ENCODE measurements around the gene RNF166.
A peak's percentile ranks its signal among the peaks of the same experiment; 100 is the strongest.

RNF166 gene

DNA sequence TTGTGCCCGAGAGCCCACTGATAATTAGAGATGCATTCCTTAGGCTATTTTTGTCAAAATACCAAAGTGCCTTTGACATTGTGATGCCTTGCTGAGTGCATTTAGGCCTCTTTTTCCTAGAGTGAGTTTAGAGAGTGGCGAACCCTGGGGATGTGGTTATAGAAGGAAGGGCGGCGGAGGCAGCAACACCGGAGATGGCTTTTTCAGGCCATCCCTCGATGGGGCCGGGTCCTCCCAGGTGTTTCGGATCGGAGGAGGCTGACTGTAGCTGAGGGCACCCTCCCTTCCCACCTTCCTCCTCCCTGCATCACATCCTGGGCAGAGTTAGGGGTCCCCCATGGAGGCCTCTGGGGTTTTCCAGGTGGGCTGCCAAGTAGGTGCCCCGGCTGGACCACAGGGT lies 13.3 kb downstream of the RNF166 start:
- DNase-seq (ENCODE audit: low read depth): no peak

DNA sequence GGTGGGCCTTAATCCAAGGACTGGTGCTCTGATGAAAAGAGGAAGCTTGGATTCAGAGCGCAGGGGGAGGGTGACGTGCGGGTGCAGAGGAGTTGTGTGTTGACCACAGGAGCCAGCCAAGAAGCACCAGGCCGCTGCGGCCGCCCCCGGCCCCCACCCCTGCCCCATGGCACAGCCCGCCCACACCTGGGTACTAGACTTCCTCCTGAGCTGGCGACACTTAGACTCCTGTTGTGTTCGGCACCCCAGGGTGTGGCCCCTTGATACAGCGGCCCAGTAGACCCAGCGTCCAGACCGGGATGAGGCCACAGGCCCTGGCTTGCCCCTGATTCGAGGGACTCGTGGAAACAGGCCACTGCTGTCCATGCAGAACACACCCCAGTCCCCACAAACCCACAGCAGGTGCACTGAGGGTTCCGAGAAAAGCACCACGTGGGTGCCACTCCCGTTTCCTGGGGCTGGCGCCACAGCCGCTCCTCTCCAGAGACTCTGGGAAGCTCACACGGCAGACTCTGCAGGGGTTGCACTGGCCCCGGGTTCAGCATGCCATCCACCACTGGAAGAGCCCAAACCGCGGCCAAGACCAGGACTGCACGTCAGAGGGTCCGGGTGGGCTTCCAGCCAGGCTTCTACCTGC lies 14.2 kb downstream of the RNF166 start:
- no peak for DNase-seq (ENCODE audit: low read depth)

DNA sequence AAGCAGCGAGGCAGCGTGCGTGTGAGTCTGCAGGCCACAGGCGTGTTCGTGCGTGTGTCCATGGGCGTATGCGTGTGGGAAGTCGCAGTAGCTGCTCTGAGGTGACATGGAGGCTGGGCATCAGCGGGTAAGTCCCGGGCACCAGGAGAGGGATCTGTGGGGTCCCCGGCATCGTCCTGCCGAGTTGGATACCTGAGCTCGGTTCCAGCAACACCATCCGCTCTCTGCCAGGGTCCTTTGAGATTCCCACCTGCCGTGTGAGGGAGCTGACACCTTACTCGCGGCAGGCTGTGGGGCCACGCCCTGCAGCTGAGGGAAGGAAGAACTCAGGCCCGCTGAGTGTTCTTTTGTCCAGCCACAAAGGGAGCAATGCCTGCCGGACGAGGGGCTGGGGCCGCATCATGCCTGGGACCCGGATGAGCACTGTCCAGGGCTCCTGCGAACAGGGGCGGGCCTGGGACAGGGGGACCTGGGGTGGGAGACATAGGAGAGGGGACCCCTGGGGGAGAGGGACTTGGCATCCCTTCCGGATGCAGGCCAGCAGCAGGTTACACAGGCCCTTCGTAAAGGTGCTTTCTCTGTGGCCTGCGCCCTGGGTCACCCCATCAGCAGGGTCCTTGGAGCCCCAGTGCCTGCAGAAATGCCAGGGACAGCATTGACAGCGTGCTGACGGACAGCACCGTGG lies 14.9 kb downstream of the RNF166 start:
- DNase-seq (ENCODE audit: low read depth): no peak

DNA sequence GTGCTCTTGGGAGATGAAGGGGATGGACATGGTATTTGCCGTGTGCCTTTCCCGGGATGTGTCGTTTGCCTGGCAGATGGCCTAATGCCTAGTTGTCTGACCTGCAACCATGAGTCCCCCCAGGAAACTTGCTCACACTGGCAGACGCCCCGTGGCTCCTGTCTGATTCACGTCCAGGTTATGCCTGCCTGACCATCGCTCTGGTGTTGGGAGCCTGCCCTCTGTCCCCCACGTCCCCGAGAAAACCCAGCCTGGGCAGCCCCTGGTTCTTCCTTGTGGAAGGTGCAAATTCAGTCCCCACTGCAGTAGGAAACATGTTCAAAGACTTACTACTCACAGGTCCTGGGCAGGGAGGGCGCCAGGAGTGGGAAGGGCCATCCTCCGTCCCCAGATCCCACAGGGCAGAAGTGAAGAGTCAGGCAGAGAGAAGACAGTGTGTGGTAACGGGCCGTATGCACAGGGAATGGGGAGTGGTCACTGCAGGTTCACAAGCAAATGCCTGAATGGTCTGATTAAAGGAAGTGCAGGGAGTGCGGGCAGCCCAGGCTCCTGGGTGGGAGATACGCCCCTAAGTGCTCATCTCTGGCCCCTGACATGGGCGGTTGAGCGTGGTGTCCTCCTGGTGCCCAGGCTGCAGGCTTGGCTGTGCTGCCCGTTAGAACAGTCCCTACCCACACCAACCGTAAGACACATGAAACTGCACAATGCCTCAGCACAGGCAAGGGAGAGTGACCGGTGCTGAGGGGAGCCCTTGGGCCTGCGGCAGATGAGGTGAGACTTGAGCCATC lies 15.7 kb downstream of the RNF166 start:
- no peak for DNase-seq (ENCODE audit: low read depth)

DNA sequence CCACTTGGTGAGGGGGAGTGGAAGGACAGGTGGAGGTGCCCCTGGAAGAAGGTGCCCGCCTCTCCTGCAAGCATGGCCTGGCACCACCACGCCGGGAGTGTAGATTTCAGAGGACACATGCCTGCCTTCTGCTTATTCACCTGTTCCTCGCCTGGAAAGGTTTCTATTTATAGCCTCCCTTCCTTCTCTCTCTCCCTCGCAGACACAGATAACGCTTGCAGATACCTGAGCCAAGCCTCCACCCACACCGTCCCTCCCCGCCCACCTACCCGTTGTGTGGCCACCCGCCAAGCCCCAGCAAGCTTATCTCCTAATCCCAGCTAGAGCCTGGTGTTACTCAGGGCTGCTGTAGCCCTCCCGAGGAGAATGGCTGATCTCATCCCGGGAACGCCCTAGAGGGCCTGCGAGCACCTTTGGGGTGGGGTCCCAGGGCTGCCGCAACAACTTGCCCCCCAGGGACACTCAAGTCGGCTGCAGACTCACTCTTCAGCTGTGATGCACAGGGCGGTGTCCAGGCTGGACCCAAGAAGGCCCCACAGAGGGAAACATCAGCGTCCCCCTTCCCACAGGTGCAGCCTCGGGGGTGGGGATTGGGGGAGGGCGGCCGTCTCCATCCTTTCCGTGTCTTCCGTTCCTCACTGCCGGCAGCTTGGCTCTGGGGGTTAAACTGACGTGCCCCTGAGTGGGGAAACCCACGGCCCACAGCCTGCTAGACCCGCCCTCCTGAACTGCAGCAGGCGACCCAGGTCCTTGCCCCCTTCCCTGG lies 18.0 kb downstream of the RNF166 start:
- no peak for DNase-seq (ENCODE audit: low read depth)

DNA sequence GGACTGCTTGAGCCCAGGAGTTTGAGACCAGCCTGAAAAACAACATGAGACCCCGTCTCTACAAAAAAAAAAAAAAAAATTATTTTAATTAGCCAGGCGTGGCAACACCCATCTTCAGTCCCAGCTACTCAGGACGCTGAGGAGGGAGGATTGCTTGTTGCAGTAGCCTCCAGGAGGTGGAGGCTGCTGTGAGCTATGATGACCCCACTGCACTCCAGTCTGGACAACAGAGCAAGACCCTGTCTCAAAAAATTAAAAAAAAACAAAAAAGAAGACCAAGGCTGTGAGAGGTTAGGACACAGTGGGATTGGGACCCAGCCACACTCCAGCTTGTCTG lies 18.6 kb downstream of the RNF166 start:
- no peak for DNase-seq (ENCODE audit: low read depth)

DNA sequence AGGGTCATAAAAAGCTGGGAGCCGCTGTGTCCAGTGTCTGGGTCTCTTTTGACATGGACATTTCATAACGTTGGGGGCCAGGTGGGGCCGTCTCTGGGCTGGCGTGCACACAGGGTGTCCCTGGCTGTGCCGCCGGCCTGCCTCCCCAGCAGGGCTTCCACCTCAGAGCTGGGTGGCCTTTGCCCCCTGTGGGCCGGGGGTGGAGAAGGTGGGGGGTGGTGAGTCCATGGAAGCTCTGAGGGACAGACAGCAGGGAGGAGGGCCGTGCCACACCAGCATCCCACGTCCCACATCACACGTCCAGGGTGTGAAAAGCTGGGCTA lies 19.0 kb downstream of the RNF166 start:
- DNase-seq (ENCODE audit: low read depth): no peak

DNA sequence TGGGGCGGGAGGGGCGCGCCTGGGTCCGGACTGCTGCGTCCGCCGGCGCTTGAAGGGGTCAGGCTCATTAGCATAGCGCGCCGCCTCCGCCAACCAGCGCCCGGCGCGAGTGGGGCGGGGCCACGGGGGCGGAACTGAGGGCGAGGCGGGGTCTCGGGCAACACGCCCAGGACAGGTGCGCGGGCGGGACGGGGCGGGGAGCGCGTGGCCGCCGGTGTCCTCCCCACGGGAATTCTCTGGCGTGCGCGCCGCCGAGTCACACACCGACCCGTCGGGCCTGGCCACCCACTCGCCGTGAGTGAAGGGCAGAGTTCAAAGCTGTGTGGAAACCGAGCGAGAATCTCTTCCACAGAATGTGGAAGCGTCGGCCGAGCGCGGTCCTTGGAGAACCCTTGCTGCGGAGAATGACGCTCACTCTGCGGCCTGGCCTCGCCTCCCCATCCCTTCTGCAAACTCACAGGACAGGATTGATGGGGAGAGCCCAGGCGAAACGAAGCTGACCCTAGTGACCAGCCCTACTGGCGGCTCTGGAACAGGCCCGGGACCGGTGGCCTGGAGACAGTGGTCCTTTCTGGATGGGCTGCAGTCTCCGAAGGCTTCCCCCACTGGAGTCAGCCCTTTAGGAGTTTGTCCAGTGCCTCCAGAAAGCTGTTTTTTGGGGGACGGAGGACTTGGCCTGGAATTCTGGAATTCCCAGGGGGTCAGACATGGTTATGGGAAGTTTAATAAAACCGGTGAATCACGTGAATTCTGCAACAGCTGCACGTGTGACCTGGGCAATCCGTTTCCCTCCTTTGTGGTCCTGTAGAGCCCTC lies 19.6 kb downstream of the RNF166 start, which contains the start of gene SNAI3:
Gene SNAI3, minus strand, starts transcription at position 69 of the 815 bp plus-strand sequence. CDS start 101 bp downstream, outside the sequence.
- DNase-seq (ENCODE audit: low read depth): peak; percentile 66

DNA sequence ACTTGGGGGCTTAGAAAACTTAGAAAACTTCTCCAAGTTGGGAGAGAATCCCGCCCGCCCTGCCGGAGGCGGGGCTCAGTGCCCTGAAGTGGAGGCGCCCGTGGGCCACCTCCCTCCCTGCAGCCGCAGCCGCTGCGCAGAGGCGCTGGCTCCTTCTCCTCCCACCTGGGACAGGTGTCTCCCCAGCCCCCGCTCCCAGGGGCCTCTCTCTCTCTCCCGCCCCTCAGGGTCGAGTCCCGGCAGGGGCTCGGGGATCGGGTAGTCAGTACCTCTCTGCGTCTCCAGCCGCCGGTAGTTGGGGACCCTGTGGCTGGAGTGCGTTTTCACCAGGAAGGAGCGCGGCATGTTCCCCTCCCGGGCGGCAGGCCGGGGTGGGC lies 20.2 kb downstream of the RNF166 start:
- DNase-seq (ENCODE audit: low read depth): peak; percentile 34

DNA sequence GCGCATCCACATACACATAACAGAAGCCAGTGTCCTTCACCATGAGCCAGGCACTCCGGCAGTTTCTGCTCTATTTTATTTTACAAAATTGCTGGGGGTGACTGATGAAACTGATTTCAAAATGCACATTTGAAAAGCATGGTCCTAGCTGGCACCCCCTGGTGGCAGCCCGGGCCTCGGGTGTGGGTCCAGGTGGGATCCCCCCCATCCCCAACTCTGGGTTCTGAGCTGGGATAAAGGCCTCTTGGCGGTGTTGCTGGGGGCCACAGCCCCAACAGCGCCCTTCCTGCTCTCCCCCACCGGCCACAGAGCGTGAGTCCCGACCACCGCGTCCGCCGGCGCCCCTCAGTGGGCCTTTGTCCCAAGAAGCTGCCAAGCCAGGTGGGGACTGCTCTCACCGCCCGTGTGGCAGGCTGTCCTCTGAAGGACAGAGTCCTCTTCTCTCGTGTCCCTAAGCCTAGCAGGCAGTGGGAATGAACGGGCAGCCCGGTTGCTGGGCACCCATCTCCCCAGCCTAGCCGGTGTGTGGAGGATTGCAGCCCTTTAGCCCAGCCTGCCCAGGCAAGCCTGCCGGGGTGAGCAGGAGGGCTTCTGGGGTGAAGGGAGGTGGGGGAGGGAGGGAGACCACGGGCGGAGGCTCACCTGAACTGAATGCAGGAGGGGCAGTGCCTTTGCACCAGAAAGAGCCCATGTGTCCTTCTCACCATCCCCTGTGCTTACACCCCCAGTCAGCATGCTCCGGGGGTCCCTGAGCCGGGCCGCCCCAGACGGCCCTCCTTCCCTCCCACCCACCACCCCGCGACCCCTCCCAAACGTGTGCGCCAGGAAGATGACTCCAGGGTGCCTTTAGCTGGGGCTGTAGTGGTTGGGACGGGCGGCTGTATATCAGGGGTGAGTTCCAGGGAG lies 20.8 kb downstream of the RNF166 start:
- DNase-seq (ENCODE audit: low read depth): peak; percentile 82

DNA sequence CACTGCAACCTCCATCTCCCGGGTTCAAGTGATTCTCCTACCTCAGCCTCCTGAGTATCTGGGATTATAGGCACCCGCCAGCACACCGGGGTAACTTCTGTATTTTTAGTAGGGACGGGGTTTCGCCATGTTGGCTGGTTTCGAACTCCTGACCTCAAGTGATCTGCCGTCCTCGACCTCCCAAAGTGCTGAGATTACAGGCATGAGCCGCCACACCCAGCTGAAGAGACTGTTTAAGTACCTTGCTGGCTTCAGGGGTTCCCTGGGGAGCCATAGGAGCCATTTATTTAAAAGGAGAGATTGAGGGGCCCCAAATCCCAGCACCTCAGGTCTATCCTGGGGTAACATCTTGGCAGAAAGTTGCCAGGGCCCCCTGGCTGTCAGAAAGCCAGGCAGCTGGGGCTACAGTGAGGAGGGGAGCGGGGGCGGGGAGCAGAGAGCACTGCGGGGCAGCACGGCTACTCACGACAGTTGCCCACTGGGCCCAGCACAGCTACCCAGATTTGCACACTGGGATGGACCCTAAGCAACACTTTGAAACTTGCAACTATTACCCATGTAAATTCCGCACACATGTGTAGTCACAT lies 21.5 kb downstream of the RNF166 start:
- no peak for DNase-seq (ENCODE audit: low read depth)

DNA sequence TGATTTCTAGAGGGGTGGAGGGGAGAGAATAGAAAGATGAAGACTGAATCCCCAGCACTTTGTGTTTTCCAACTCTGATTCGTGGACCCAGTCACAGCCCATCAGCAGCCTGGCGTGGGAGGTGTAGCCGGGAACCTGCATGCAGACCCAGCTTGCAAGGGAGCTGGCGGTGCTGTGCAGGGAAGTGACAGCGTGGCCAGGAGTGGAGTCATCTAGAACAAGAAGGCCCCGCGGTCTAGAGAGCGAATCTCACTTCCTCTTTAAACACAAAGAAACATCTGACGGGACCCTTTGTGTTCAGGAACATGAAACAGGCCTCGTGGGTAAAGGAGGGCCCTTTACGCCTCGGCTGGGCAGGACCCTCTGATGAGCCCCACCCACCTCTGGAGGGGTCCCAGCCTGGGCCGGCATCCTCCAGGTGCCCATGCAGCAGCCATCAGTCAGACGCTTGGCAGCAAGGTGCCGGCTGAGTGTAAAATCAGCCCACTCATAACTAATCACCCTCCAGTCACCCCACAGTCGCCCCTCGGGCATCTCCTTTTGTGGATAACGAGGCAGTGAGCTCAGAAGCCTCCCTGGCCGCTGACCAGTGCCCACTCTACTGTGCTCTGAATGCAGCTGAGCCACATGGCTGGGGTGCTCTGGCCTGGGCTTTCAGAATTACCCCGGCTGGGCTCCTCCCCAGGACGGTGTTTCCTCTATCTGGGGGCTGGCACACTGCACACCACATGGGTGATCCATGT lies 24.3 kb downstream of the RNF166 start:
- DNase-seq (ENCODE audit: low read depth): peak; percentile 49

DNA sequence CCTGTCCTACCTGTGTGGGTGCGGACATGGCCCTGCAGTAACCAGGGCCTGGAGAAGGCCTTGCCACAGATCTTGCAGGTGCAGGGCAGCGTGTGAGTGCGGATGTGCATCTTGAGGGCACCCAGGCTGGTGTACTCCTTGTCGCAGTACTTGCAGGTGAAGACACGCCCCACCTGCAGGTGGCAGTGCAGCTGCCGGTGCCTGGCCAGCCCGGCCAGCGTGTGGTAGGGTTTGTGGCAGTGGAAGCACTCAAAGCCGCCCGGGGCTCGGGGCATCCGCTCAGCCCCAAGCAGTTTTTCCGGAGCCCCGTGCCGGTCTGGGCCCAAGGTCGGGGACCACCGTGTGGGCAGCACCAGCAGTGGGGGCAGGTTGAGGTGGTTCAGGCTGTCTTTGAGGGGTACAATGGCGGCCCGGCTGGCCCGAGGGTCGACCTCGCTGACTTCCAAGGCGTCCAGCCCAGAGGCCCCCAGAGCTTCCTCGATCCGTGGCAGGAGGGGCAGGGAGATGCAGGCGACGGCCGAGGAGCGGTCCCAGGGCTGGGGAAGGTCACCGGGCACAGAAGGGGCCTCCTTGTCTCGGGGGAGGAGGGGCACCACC lies 25.0 kb downstream of the RNF166 start:
- no peak for DNase-seq (ENCODE audit: low read depth)

DNA sequence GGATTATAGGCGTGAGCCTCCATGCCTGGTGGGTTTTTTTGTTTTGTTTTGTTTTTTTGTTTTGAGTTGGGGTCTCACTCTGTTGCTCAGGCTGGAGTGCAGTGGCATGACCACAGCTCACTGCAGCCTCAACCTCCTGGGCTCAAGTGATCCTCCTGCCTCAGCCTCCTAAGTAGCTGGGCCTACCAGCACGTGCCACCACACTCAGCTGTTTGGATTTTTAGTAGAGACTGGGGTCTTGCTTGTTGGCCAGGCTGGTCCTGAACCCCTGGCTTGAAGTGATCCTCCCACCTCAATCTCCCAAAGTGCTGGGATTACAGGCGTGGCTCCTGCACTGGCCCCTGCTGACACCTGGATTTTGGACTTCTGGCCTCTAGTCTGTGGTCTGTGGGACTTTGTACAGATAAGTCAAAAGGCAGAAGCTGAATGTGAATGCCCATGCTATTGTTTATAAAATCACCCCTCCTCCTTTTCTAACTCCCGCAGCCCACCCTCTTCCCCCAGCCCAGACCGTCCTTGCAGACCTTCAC lies 25.6 kb downstream of the RNF166 start:
- no peak for DNase-seq (ENCODE audit: low read depth)

DNA sequence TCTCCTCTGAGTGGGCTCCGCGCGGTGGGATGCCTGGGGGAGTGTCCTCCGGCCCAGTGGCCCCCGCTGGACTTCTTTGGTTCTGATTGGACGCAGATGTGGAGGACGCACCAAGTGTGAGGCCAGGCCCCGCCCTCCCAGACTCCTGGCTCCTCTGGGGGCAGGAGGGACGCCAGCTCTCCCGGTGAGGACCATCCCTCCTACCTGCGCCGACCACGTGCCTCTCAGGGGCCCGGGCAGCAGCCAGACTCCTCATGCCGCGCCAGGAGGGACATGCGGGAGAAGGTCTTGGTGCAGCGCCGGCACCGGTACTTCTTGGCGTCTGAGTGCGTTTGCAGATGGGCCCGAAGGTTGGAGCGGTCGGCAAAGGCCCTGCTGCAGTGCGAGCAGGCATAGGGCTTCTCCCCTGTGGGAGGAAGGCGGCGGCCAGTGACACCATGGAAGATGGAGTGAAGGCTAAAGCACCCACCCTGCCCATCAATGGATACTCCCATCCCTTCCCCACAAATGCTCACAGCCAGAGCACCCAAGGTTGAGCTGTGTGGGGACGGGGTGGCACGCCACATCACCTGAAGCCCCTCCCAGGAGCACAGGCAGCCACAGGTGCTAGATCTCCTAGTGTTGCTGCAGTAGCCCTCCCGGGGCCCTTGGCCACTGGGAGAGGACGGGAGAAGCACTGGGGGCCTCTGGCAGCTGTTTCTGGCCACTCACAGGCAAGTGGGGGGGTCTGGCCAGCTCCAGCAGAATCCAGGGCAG lies 27.8 kb downstream of the RNF166 start:
- DNase-seq (ENCODE audit: low read depth): no peak

DNA sequence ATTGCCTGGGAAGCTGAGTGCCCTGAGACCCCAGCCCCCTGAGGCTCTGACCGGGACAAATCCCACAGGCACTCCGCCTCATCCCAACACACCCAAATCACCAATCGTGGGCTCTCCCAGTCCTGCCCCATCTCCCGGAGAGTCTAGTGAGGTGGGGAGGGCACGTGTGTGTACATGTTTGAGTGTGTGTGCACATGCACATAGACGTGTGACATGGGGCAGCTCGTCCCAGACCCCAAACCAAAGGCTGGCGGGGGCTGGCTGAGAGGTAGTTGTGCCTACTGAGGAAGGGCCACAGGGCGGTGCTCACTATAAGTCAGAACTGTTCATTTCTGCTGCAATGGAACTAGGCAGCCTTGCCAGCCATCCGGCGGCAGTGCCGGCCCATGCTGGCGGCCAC lies 28.5 kb downstream of the RNF166 start:
- no peak for DNase-seq (ENCODE audit: low read depth)

DNA sequence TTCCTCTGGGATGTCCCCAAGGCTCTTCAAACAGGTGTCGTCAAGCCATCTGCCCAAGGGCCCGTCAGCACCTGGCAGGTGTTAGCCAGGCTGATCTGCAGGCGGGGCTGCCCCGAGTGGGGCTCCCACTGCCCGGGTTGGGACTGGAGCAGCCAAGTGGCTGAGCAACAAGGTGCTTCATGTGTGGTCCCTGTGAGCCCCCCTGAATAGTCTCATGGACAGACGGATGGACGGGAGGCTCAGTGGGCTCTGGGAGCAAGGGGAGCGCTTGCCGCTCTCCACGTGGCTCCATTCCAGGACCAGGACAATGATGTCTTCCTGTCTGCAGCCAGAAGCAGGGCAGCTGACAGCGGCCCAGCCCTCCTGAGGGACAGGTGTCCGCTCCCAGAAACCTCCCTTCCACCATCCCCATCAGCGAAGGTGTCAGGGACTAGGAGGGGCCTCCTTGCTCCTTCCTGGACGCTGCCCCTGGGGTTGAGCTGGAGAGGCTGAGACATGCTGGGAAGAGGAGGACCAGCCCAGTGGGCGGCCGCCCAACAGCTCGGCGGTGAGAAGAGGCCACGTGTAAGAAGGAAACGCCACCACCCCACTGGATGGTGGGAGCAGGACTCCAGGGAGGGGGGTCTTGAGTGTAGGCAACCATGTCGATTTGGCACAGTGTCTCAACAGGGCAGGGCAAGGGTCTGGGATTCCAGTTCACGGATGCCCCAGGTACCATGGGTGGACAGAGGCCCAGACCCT lies 29.5 kb downstream of the RNF166 start:
- DNase-seq (ENCODE audit: low read depth): no peak
